ENCODE measurements around the gene NSG1. TPM values are rescaled to one million over a fixed set of nuclear protein-coding genes. Genes with fewer than 3 reads are reported as not detected.
A peak's percentile ranks its signal among the peaks of the same experiment; 100 is the strongest.

NSG1 gene
- polyA plus RNA-seq, 1 experiment, result 10.4 TPM

DNA sequence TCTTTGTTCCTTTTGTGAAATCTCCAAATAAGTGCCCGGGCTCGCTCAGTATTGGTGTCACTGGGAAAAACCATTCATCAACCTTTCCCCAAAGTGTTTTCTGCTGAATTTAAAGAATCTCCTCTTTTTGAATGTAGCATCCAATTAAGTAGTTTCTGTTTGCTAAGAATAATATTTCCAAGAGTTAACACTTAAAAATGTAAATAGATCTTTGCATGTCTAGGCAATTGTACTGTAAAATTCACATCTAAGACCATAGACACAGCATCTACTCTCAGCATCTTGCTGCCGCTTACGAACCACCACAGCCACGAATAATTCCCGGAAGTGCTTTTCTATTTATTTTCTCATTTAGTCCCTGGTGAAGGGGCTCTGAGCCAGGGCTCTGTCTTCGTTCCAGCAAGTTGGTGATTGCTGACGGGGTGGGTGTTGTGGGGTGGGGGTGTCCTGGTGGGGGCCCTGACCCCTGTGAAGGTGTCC lies 1.4 kb downstream of the NSG1 start:
- Histone ChIP-seq H3K27me3 (ENCODE audit: control insufficient read depth, insufficient read depth, low read length) (peaks cover 68% of the 10 kb centered on the region), H3K4me3 (ENCODE audit: low read depth, low read length) (0 out of 2 replicates have a peak overlapping the region, but pooled peaks have one; percentile 50), H3K27ac (ENCODE audit: low read depth, low read length) (no peak overlapping the region), H3K9me3 (ENCODE audit: control insufficient read depth, insufficient read depth, low read length) (peaks cover 5% of the 10 kb centered on the region; the same call in 1 of the 2 replicates)
- ChIA-PET POLR2A (no interaction called here), CTCF (no interaction called here)
- TF ChIP-seq, protein P1, sequence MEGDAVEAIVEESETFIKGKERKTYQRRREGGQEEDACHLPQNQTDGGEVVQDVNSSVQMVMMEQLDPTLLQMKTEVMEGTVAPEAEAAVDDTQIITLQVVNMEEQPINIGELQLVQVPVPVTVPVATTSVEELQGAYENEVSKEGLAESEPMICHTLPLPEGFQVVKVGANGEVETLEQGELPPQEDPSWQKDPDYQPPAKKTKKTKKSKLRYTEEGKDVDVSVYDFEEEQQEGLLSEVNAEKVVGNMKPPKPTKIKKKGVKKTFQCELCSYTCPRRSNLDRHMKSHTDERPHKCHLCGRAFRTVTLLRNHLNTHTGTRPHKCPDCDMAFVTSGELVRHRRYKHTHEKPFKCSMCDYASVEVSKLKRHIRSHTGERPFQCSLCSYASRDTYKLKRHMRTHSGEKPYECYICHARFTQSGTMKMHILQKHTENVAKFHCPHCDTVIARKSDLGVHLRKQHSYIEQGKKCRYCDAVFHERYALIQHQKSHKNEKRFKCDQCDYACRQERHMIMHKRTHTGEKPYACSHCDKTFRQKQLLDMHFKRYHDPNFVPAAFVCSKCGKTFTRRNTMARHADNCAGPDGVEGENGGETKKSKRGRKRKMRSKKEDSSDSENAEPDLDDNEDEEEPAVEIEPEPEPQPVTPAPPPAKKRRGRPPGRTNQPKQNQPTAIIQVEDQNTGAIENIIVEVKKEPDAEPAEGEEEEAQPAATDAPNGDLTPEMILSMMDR (IDR thresholded peaks at IDR 0.05; ENCODE audit: low read depth, low read length), result no peak
- DNase-seq (ENCODE audit: low read depth, low spot score), result no peak

DNA sequence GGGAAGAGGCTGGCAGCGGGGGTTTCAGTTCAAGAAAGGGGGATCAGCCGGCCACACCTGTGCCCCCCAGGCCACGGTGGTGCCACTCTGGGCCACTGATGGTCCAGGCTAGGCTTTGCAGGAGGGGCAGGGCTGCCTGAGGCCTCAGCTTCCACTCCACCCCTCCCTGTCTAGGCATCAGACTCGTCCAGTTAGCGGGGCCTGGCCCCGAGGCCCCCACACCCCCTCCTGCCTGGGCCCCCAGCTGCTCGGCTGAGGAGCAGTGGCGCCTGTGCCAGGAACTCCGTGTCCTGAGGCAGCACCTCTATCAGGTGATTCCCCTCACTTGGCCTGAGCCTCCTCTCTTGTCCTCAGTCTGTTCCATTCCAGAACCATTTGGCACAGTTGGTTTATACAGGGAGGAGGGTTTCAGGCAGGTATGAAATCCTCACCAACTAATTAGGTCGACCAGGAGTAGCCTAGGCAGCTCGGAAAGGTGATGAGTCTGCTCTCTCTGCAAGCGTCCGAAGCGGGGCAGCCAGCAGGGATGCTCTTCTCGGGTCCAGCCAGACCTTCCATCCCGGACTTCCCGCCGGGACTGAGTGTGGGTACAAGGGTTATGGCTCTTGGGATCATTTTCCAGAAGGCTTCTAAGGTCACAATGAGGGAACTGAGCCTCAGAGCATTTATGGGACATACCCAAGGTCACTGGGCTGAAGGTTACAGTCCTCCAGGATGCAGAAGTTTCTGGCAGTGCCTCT lies 2.1 kb downstream of the NSG1 start:
- H3K9me3 ChIP-seq (ENCODE audit: control insufficient read depth, insufficient read depth, low read length), result peaks cover 5% of the 10 kb centered on the region; the same call in 1 of the 2 replicates
- H3K4me3 ChIP-seq (ENCODE audit: low read depth, low read length), result no peak overlapping the region
- peaks cover 69% of the 10 kb centered on the region for H3K27me3 ChIP-seq (ENCODE audit: control insufficient read depth, insufficient read depth, low read length)
- ChIA-PET CTCF (no interaction called here), POLR2A (no interaction called here)
- TF ChIP-seq, protein P1 (IDR thresholded peaks at IDR 0.05; ENCODE audit: low read depth, low read length), result no peak
- H3K27ac ChIP-seq (ENCODE audit: low read depth, low read length), result no peak overlapping the region
- DNase-seq (ENCODE audit: low read depth, low spot score), result no peak

DNA sequence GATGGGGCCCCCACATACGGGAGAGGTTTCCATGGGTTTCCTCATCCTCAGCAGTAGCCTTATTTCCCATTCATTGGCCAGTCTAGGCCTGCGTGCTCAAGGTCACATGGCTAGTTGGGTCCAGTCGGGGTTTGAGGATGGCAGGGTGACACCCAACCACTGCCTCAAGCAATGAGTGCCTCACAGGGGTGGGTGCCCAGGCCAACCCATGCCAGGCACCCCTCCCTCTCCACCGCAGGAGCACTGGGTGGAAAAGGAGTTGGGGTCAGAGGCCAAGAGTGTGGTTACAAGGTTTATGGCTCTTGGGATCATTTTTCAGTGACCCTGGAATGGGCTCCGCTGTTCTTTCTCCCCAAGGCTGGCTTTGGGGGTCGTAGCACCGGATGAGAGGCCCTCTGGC lies 3.1 kb downstream of the NSG1 start:
- Histone ChIP-seq H3K27ac (ENCODE audit: low read depth, low read length) (no peak overlapping the region), H3K9me3 (ENCODE audit: control insufficient read depth, insufficient read depth, low read length) (peaks cover 5% of the 10 kb centered on the region; the same call in 1 of the 2 replicates), H3K27me3 (ENCODE audit: control insufficient read depth, insufficient read depth, low read length) (peaks cover 69% of the 10 kb centered on the region), H3K4me3 (ENCODE audit: low read depth, low read length) (no peak overlapping the region)
- TF ChIP-seq, protein P1 (IDR thresholded peaks at IDR 0.05; ENCODE audit: low read depth, low read length), result no peak
- POLR2A ChIA-PET, result no interaction called here
- DNase-seq (ENCODE audit: low read depth, low spot score), result no peak
- CTCF ChIA-PET, result no interaction called here

DNA sequence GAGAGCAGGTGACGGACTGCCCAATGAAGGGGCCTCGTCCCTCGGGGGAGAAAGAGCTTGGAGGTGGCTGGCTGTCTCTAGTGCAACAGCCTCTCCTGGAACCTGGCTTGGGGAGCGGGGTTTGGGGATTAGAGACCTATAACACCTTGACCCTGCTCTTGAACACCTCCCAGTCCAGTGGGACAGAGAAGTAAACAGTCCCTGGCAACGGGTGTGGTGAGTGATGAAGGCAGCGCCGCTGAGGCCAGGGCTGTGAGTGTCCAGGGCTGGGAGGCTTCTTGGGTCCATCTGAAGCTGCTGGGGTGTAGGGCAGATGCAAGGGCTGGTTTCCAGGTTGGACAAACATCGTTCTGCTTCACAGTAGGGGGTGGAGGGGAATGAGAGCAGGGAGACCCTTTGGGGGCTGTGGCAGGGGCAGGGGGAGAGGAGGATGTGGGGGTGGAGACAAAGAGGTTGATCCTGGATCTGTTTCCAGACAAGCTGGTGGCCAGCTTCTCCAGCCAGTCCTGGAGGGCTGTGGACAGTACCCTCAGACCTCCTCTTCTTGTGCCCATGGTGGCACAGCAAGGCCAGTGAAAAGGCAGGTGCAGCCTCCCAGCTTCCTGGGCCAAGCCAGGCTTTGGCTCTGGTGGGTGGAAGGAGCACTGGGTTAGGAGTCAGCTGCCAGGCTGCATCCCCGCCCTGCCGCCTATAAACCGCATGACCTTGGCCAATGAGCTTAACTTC lies 3.8 kb downstream of the NSG1 start:
- Histone ChIP-seq H3K27ac (ENCODE audit: low read depth, low read length) (no peak overlapping the region), H3K27me3 (ENCODE audit: control insufficient read depth, insufficient read depth, low read length) (peaks cover 66% of the 10 kb centered on the region), H3K4me3 (ENCODE audit: low read depth, low read length) (no peak overlapping the region), H3K9me3 (ENCODE audit: control insufficient read depth, insufficient read depth, low read length) (peaks cover 5% of the 10 kb centered on the region; the same call in 1 of the 2 replicates)
- POLR2A ChIA-PET, result no interaction called here
- TF ChIP-seq, protein P1 (IDR thresholded peaks at IDR 0.05; ENCODE audit: low read depth, low read length), result no peak
- CTCF ChIA-PET, result interaction anchor here (0.7 to 0.8 kb wide), 2 partner anchors 43 to 131 kb away, joined by 3 to 4 read pairs; no protein-coding TSS in a partner anchor
- no peak for DNase-seq (ENCODE audit: low read depth, low spot score)

DNA sequence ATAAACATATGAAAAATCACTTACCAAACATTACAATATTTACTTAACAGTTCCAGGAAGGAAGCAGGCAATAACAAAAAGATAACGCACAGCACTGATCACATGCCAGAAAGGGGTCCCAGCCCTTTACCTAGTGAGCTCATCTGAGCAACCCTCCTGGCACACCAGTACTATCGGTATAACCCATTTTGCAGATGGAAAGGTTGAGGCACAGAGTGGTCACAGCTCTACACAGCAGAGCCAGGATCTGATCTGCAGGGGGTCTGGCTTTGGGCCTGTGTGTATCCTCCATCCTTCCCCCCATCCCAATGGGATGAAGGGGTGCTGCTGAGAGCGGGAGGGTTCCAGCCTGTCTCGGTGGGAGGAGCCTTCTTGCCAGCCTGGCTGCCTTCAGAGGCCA lies 5.0 kb downstream of the NSG1 start:
- Histone ChIP-seq H3K9me3 (ENCODE audit: control insufficient read depth, insufficient read depth, low read length) (no peaks in the 10 kb centered on the region; the same call in 1 of the 2 replicates), H3K4me3 (ENCODE audit: low read depth, low read length) (no peak overlapping the region), H3K27me3 (ENCODE audit: control insufficient read depth, insufficient read depth, low read length) (peaks cover 66% of the 10 kb centered on the region), H3K27ac (ENCODE audit: low read depth, low read length) (no peak overlapping the region)
- no peak for DNase-seq (ENCODE audit: low read depth, low spot score)
- ChIA-PET CTCF (interaction anchor here (0.8 kb wide), 1 partner anchor 132 kb away, joined by 4 read pairs; no protein-coding TSS in a partner anchor), POLR2A (no interaction called here)
- TF ChIP-seq, protein P1 (IDR thresholded peaks at IDR 0.05; ENCODE audit: low read depth, low read length), result no peak
